Measurements from ENCODE around the gene CCDC88A. TPM values are rescaled to one million over a fixed set of nuclear protein-coding genes. Genes with fewer than 3 reads are reported as not detected.

Gene CCDC88A
- polyA plus RNA-seq, 2 of the 4 experiments (the other 2 are of a cell fraction), result 21.3 to 77.8 TPM

GRCh38 chr2:55282110-55282917 is 137.3 kb downstream of the CCDC88A start:
- ATAC-seq (peak; percentile 98), DNase-seq (ENCODE audit: low read depth in 1 of 2, low spot score in 1 of 2) (peak; percentile 61 to 89), FAIRE-seq (no peak)
- peaks cover 8% of the 10 kb centered on the region; the same call in 2 of the 3 replicates for H3K4me1 ChIP-seq
- no peaks in the 10 kb centered on the region for H3K9me3 ChIP-seq
- TF ChIP-seq SREBF2 (IDR thresholded peaks at IDR 0.05) (no peak), PBX3 (IDR thresholded peaks at IDR 0.05) (no peak), POLR2A (IDR thresholded peaks at IDR 0.05; ENCODE audit: low read length) (peak; percentile 95), GATA3 (IDR thresholded peaks at IDR 0.05; ENCODE audit: borderline replicate concordance) (no peak), JUN (IDR thresholded peaks at IDR 0.05) (peak; percentile 75 to 97; a peak in 4 of 5 replicates), EHF (CRISPR knock-in tag; IDR thresholded peaks at IDR 0.05) (0 out of 2 replicates have a peak, but pooled peaks have one; percentile 22), TP53 (CRISPR knock-in tag; IDR thresholded peaks at IDR 0.05) (peak; percentile 53; the same call in 1 of the 2 replicates), PHF8 (IDR thresholded peaks at IDR 0.05; ENCODE audit: borderline replicate concordance, low read depth) (peak; percentile 89), E2F6 (IDR thresholded peaks at IDR 0.05; ENCODE audit: borderline replicate concordance, low read depth) (peak; percentile 85), HES2 (IDR thresholded peaks at IDR 0.05) (no peak), MAX (IDR thresholded peaks at IDR 0.05) (peak; percentile 91), POLR2AphosphoS2 (conservative IDR thresholded peaks at IDR 0.05; ENCODE audit: low read length) (0 out of 2 replicates have a peak, but pooled peaks have one; percentile 44), HMGXB4 (CRISPR knock-in tag; IDR thresholded peaks at IDR 0.05; ENCODE audit: borderline replicate concordance) (no peak), CTCF (IDR thresholded peaks at IDR 0.05) (no peak), BCL3 (IDR thresholded peaks at IDR 0.05) (peak; percentile 79), USF2 (IDR thresholded peaks at IDR 0.05) (0 out of 2 replicates have a peak, but pooled peaks have one; percentile 6), RFX5 (IDR thresholded peaks at IDR 0.05) (no peak), RARB (CRISPR knock-in tag; IDR thresholded peaks at IDR 0.05) (no peak), TFCP2L1 (CRISPR knock-in tag; IDR thresholded peaks at IDR 0.05) (peak; percentile 88), KDM5A (IDR thresholded peaks at IDR 0.05) (no peak)
- ChIA-PET CTCF (no interaction called here), POLR2A (interaction anchor here (0.6 to 1.4 kb wide), 5 partner anchors 10 to 237 kb away, joined by 3 to 6 read pairs (median 3); partner anchors contain the start of genes CCDC88A and CFAP36)
- peak overlapping the region; percentile 51 for H3K4me3 ChIP-seq
- 5% methylated on average over 47 of the region's 60 CpGs for WGBS (ENCODE audit: missing lambda C conversion rate)
- H3K4me2 ChIP-seq, result peak overlapping the region; percentile 92
- peak overlapping the region; percentile 87 to 90 for H3K27ac ChIP-seq
